Stimulated activated CD4-positive, alpha-beta T cell treated with anti-CD3 and anti-CD28 coated beads, Interleukin-1b, Interleukin-23, amount 100 ng/mL, for 24 hours (primary cell): ENCODE results near the gene ANXA5.
"Not testable (repeated sequence)": the region's sequence is repeated elsewhere in the genome, so short reads cannot be mapped to it uniquely, and the experiment has no call there.

Experiments used
- DNase-seq, 4 experiments: peaks; one replicate each; pipeline ENCODE4 v3.0.0-alpha.2; 2020; ENCODE audit warnings: low read depth in 4 of 4, low spot score in 1 of 4

ANXA5 gene

GRCh38 chr4:121696581-121697461 is at the start of gene ANXA5:
Gene ANXA5 (minus strand): TSS chr4:121696980. CDS start chr4:121696589, 391 bp downstream.
- peak; percentile 21 to 77 (median 43) for DNase-seq

DNA sequence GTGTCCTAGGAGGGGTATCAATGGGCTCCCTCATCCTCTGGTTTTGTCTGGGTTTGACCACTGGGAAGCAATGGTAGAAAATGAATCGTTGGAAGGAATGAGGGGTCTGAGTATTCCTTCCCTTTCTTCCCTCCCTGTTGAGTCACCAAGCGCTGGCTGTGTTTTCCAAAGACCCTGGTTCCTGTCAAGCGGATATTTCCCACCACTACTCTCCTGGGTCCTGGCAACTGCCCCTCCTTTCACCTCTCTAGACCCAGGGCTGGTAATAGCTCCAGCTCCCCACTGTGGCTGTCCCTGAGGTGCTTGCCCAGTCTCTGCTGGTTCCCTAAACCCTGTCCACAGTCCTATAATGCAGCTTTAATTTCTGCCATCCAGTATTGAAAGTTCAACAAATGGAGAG is 46.0 kb upstream of the ANXA5 start:
- no peak for DNase-seq

DNA sequence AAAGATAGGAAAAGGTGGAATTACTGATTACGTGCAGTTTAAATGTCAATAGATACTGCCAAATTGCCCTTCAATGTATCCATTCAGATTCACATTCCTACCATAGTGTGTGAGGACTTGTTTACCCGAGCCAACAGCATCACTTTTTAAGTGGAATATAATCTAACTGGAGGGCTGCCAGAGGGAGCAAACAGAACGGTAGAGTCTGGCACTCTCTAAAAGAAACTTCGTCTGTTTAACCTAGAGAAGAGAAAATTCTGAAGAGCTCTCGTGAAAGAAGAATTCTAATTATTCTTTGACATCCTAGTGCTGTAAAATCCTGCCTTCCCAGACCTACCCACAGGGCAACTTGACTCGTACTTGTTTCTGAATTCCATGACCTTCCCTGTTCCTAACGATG is 45.0 kb upstream of the ANXA5 start:
- no peak for DNase-seq

- DNase-seq: no peak
Measured at GRCh38 chr4:121740796-121741409, 44.1 kb upstream of the ANXA5 start.

DNA sequence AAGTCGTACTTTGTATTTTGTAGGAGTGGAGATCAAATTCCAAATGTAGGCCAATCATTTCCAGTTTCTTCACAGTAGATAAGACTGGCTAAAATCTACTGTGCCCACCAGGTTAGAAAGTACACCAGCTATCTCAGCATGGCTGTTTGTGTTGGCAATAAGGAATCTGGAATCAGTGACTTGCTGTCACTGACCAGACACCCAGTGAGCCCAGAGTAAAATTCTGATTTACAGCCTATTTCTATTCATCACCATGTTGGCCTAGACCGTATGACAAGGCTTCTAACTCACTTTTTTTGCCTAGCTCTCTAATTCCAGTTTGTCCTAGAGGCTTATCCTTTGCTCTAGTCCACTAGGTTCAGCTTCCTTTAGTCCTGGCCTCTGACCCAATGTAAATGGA is 42.8 kb upstream of the ANXA5 start:
- no peak for DNase-seq

- DNase-seq: no peak
Measured at GRCh38 chr4:121738780-121739535, 42.2 kb upstream of the ANXA5 start.

DNA sequence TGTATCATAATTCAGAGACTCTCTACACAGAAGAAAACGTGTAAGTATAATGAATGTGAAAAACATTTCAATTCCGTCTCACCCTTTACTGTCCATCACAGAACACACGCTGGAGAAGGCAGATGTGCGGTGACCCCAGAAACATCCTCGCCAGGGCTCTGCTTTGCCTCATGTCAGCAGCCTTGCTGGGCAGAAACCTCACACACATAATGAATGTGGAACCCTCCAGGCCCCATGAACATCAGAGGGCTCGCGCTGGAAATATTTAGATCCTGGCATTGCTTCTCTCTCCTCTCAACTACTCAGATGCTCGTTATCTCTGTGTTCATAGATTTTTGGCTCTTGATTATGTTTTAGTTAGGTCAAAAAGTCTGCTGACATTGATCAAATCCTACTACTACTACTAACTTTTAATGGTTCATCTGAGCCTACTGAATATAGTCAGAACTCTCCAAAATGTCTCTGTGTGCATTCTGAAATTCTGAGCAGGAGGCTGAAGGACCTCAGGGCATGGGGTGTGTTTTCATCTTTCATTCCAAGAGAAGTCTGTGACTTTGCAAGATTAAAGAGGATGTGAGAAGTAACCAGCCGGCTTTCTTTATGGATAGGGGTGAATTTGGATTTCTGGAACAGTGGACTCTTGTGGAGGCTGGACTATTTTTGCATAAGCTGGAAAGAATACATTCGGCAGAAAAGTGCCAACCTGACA is 41.2 kb upstream of the ANXA5 start:
- DNase-seq: no peak

DNA sequence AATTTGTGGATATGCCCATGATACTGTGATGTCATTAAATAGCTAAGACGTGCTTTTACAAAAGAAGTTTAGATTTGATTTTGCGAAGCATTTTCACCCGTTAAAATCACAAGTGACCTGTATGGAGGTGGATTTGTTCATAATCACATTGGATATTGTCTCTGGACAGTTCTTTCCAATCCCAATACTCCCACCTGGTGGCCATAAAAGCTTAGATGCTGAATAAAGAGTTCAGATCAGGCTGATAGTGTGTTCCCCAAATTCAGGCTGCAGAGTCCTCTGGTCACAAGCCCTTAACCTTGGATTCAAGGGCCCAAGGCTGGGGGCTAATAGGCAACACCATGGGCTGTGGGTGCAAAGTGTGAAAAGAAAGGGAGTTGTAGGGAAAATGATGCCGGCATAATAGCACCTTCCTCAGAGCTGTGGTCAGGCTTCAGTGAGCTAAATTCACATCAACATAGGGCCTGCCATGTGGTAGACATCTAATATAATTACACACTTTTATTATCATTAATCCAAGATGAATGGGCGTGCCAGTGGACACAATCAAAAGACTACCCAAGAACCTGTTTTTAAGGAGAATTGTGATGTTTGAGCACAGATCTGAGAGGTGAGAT is 40.1 kb upstream of the ANXA5 start:
- DNase-seq: no peak

GRCh38 chr4:121734571-121734970 is 37.8 kb upstream of the ANXA5 start:
- no peak for DNase-seq

GRCh38 chr4:121733942-121734341 is 37.2 kb upstream of the ANXA5 start:
- no peak for DNase-seq

GRCh38 chr4:121729753-121730152 is 33.0 kb upstream of the ANXA5 start:
- not testable (repeated sequence) for DNase-seq

DNA sequence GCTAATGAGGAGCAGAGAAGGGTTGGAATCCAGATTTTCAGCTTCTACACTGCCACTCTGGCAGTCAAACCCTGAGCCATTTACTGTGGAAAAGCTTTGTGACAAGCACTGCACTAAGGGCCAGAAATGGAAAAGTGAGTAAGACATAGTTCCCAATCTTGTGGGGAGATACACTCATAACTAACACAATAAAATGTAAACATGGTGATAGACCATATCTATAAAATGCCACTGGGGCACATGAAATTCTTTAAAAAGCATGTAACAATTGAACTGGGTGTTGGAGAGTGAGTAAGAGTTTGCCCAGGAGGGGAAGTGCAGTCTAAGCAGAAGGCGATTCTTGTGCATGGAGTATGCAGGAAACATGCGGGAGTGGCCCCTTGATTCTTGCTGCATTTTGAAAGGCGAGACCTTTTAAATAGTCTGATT is 32.0 kb upstream of the ANXA5 start:
- DNase-seq: no peak

- no peak for DNase-seq
Measured at GRCh38 chr4:121728066-121728465, 31.3 kb upstream of the ANXA5 start.

- peak in 1 of 4 experiments; percentile 5 for DNase-seq
Measured at GRCh38 chr4:121726642-121727268, 30.0 kb upstream of the ANXA5 start.

DNA sequence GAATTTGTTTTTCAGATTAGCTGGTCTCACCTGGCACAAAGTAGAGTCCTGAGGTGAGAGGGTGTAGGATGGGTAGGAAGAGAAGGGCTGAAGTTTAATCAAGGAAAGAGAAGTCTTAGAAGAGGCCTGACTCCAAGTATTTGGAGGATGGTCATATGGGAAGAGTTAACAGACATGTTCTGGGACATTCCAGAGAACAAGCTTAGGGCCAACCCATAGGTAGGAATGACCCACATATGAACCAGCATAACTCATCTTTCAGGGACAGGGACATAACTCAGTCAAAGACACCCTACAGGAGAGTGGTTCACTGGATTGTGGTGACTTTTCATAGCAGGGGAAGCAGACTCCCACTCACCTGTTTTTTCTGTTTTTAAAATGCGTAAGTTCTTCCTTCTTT is 27.9 kb upstream of the ANXA5 start:
- no peak for DNase-seq

- DNase-seq: no peak
Measured at GRCh38 chr4:121721700-121722099, 24.9 kb upstream of the ANXA5 start.

DNA sequence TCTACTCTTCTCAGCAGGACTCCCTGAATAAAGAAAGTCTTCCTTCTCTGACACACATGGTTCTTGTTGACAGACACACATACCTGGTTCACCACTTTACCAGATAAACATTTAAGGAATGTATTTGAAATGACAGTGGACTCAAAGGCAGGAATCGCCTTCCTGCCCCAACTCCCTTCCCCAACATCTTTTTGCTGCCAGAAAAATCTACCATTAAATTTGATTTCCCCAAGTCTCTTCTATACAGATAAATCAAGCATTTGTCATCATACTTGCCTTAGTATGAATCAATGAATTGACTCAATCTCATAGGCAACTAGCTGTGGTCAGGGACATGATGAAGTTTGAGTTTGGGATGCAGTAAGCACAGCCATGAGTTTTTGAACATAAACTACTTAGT is 23.3 kb upstream of the ANXA5 start:
- DNase-seq: no peak

- no peak for DNase-seq
Measured at GRCh38 chr4:121717680-121718237, 21.0 kb upstream of the ANXA5 start.

GRCh38 chr4:121714548-121714947 is 17.8 kb upstream of the ANXA5 start:
- no peak for DNase-seq

DNA sequence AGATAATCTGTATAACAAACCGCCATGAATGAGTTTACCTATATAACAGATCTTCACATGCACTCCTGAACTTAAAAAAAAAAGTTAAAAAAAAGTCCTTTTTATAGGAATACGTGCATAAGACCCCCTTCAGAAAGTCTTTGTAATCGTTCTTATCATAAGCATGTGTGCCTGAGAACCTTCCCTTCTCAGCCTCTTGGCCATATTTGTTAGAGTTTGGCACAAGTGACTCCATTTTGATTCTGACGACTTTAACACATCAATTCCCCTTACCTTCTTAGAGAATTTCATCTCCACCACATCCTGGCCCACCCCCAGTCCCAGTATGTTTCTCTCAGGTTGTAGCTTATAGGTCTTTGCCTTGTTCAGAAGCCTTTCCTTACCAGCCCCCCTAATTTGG is 16.0 kb upstream of the ANXA5 start:
- no peak for DNase-seq
